GM19099 (cell line): ENCODE results near the gene ANO4.

Source experiments
- POLR2A ChIP-seq: IDR thresholded peaks from 3 replicates; pipeline ENCODE4 v1.6.1; 2011; ENCODE audit warnings: low read depth; ENCODE audit not compliant: insufficient read length; ENCODE audit errors: extremely low read depth

Gene ANO4

GRCh38 chr12:100896192-100896591 lies 101.6 kb downstream of the ANO4 start:
- TF ChIP-seq POLR2A: no peak

- no peak for TF ChIP-seq POLR2A
These were observed 102.7 kb downstream of the ANO4 start for GRCh38 chr12:100897240-100897639.

- no peak for TF ChIP-seq POLR2A
These were observed 104.7 kb downstream of the ANO4 start for GRCh38 chr12:100899301-100899700.

- no peak for TF ChIP-seq POLR2A
These were observed 106.2 kb downstream of the ANO4 start for GRCh38 chr12:100900808-100901207.

GRCh38 chr12:100901266-100901665 lies 106.7 kb downstream of the ANO4 start:
- no peak for TF ChIP-seq POLR2A

- TF ChIP-seq POLR2A: no peak
These were observed 109.7 kb downstream of the ANO4 start for GRCh38 chr12:100904270-100904669.

GRCh38 chr12:100908501-100908900 lies 113.9 kb downstream of the ANO4 start:
- no peak for TF ChIP-seq POLR2A

GRCh38 chr12:100913872-100914592 lies 119.5 kb downstream of the ANO4 start:
- no peak for TF ChIP-seq POLR2A

GRCh38 chr12:100919116-100919515 lies 124.5 kb downstream of the ANO4 start:
- no peak for TF ChIP-seq POLR2A

- TF ChIP-seq POLR2A: no peak
These were observed 125.9 kb downstream of the ANO4 start for GRCh38 chr12:100920493-100920892.

- no peak for TF ChIP-seq POLR2A
These were observed 132.2 kb downstream of the ANO4 start for GRCh38 chr12:100926669-100927248.

GRCh38 chr12:100927826-100928225 lies 133.2 kb downstream of the ANO4 start:
- TF ChIP-seq POLR2A: no peak

GRCh38 chr12:100932571-100932970 lies 138.0 kb downstream of the ANO4 start:
- TF ChIP-seq POLR2A: no peak

- no peak for TF ChIP-seq POLR2A
These were observed 141.4 kb downstream of the ANO4 start for GRCh38 chr12:100935929-100936328.

GRCh38 chr12:100936661-100937060 lies 142.1 kb downstream of the ANO4 start:
- no peak for TF ChIP-seq POLR2A

- TF ChIP-seq POLR2A: no peak
These were observed 145.9 kb downstream of the ANO4 start for GRCh38 chr12:100940503-100940902.
